Endothelial cell of umbilical vein (primary cell): Measurements from ENCODE around the gene DTWD2.

ENCODE experiments used
- EZH2 ChIP-seq: IDR thresholded peaks from 2 replicates; pipeline ENCODE4 v1.6.1; 2012; ENCODE audit warnings: borderline replicate concordance, low read depth, mild to moderate bottlenecking, moderate library complexity, low read length, inconsistent platforms; ENCODE audit not compliant: severe bottlenecking
- FOS ChIP-seq: IDR thresholded peaks from 2 replicates; pipeline ENCODE4 v1.6.1; 2011; ENCODE audit warnings: mild to moderate bottlenecking, low read length, moderate library complexity, borderline replicate concordance; ENCODE audit not compliant: insufficient read depth
- GATA2 ChIP-seq: IDR thresholded peaks from 2 replicates; pipeline ENCODE4 v1.7.0; 2011; ENCODE audit warnings: low read depth, mild to moderate bottlenecking, moderate library complexity, mixed read lengths, low read length; ENCODE audit not compliant: insufficient read length, insufficient read depth
- JUN ChIP-seq: IDR thresholded peaks from 2 replicates; pipeline ENCODE4 v1.6.1; 2011; ENCODE audit warnings: borderline replicate concordance, low read depth; ENCODE audit not compliant: insufficient read length, insufficient read depth
- POLR2A ChIP-seq: IDR thresholded peaks from 2 replicates; pipeline ENCODE4 v1.6.1; 2012; ENCODE audit warnings: low read depth, mild to moderate bottlenecking, control low read depth, low read length
- TF ChIP-seq, protein P1 (sequence below), 2 donors: IDR thresholded peaks; 1 replicate in 1 of 2; 2 replicates in 1 of 2; pipeline ENCODE4 v1.5.1; 2011; ENCODE audit warnings: low read length in 2 of 2, mild to moderate bottlenecking in 2 of 2, moderate library complexity in 2 of 2, control low read depth in 1 of 2, inconsistent platforms in 1 of 2, low read depth in 1 of 2; ENCODE audit not compliant: insufficient read depth in 1 of 2; ENCODE audit errors: extremely low read depth in 1 of 2

DNA sequence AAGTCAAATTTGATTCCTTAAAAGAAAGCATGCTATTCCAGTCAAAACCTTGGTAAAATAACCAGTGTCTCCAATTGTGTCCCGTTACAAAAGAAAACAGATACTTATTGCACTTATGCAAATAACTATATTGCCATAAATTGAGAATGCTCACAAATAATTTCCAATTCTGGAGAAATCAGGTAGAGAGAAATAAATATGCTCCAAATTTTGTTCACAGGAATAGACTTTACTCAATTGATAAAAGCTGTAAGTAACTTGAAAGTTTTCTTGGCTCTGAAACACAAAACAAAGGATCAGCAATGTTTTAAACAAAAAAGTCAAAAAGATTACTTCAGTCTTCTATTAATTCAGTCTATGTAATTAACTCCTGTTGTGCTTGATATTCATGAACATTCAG, 7.8 kb upstream of the DTWD2 start:
- TF ChIP-seq, protein P1, sequence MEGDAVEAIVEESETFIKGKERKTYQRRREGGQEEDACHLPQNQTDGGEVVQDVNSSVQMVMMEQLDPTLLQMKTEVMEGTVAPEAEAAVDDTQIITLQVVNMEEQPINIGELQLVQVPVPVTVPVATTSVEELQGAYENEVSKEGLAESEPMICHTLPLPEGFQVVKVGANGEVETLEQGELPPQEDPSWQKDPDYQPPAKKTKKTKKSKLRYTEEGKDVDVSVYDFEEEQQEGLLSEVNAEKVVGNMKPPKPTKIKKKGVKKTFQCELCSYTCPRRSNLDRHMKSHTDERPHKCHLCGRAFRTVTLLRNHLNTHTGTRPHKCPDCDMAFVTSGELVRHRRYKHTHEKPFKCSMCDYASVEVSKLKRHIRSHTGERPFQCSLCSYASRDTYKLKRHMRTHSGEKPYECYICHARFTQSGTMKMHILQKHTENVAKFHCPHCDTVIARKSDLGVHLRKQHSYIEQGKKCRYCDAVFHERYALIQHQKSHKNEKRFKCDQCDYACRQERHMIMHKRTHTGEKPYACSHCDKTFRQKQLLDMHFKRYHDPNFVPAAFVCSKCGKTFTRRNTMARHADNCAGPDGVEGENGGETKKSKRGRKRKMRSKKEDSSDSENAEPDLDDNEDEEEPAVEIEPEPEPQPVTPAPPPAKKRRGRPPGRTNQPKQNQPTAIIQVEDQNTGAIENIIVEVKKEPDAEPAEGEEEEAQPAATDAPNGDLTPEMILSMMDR (IDR thresholded peaks at IDR 0.05; ENCODE audit: extremely low read depth in 1 of 2, insufficient read depth in 1 of 2, low read depth in 1 of 2, low read length in 2 of 2): no peak
- TF ChIP-seq POLR2A (no peak), JUN (no peak), EZH2 (no peak), GATA2 (no peak), FOS (no peak)
